PC-3 (cell line): Measurements from ENCODE around the gene MAPK12. TPM values are rescaled to one million over a fixed set of nuclear protein-coding genes. Genes with fewer than 3 reads are reported as not detected.
A peak's percentile ranks its signal among the peaks of the same experiment; 100 is the strongest.

Experiments
- ATAC-seq: fragments of 200-7000 bp; cut with Tn5 transposase; 2 replicates; pipeline ENCODE4 v1.9.1; 2020; ENCODE audit warnings: mild to moderate bottlenecking, moderate library complexity
- BruUV-seq: library from RNA; stranded (reverse); fragments of 400-500 nt; replicated peaks from 2 replicates; lab custom pipeline; 2021; lab: Mats Ljungman, UMichigan
- CTCF ChIA-PET: fragments of 300-600 bp; sonication (Branson Sonifier 250); formaldehyde crosslinking; loops from one replicate; lab custom pipeline; 2022; ENCODE audit warnings: antibody characterized with exemption; lab: Charles Lee
- POLR2A ChIA-PET: fragments of 300-600 bp; sonication (Branson Sonifier 250); formaldehyde crosslinking; loops from one replicate; lab custom pipeline; 2022; ENCODE audit warnings: antibody characterized with exemption; ENCODE audit not compliant: unreplicated experiment; lab: Charles Lee
- DNase-seq: peaks from one replicate; pipeline ENCODE4 v3.0.0-alpha.2; 2015
- H2AFZ ChIP-seq: fragments of 300-600 bp; sonication (generic); 2 replicates; pipeline ENCODE4 v1.6.0; 2016; ENCODE audit warnings: antibody characterized with exemption, low read length
- H3F3A ChIP-seq: fragments of 300-600 bp; sonication (generic); one replicate; pipeline ENCODE4 v1.6.0; 2017; ENCODE audit warnings: antibody characterized with exemption, low read length, control low read depth, mild to moderate bottlenecking; ENCODE audit not compliant: unreplicated experiment
- H3K27ac ChIP-seq: fragments of 300-600 bp; sonication (generic); 2 replicates; pipeline ENCODE4 v1.5.1; 2016; ENCODE audit warnings: mild to moderate bottlenecking, low read length
- H3K27me3 ChIP-seq: fragments of 300-600 bp; sonication (generic); 2 replicates; pipeline ENCODE4 v1.6.1; 2016; ENCODE audit warnings: low read length, mixed read lengths
- H3K36me3 ChIP-seq: fragments of 300-600 bp; sonication (generic); 2 replicates; pipeline ENCODE4 v1.6.1; 2016; ENCODE audit warnings: low read depth, mixed run types, low read length, mixed read lengths
- H3K4me1 ChIP-seq: fragments of 300-600 bp; sonication (generic); 2 replicates; pipeline ENCODE4 v1.5.1; 2016; ENCODE audit warnings: low read length; ENCODE audit not compliant: insufficient read depth
- H3K4me2 ChIP-seq: fragments of 300-600 bp; sonication (generic); 2 replicates; pipeline ENCODE4 v1.6.0; 2016; ENCODE audit warnings: low read length
- H3K4me3 ChIP-seq: fragments of 300-600 bp; sonication (generic); 2 replicates; pipeline ENCODE4 v1.5.1; 2016; ENCODE audit warnings: mild to moderate bottlenecking, low read length, mixed read lengths
- H3K79me2 ChIP-seq: fragments of 300-600 bp; sonication (generic); 2 replicates; pipeline ENCODE4 v1.6.1; 2017; ENCODE audit warnings: low read length, mixed read lengths
- H3K9ac ChIP-seq: fragments of 300-600 bp; sonication (generic); 2 replicates; pipeline ENCODE4 v1.6.0; 2016; ENCODE audit warnings: mild to moderate bottlenecking, low read length
- H3K9me2 ChIP-seq: fragments of 300-600 bp; sonication (generic); replicated peaks from 2 replicates; pipeline ENCODE4 v1.6.1; 2016; ENCODE audit warnings: mixed run types, low read length, mixed read lengths
- H3K9me3 ChIP-seq: fragments of 300-600 bp; sonication (generic); 2 replicates; pipeline ENCODE4 v1.6.1; 2016; ENCODE audit warnings: low read length, mixed read lengths
- H4K20me1 ChIP-seq: fragments of 300-600 bp; sonication (generic); 2 replicates; pipeline ENCODE4 v1.6.1; 2016; ENCODE audit warnings: low read length, mixed read lengths
- EZH2 ChIP-seq: fragments of 300-600 bp; sonication (generic); IDR thresholded peaks from one replicate; pipeline ENCODE4 v1.6.1; 2017; ENCODE audit warnings: antibody characterized with exemption, mild to moderate bottlenecking, low read length; ENCODE audit not compliant: unreplicated experiment
- EZH2phosphoT487 ChIP-seq: fragments of 300-600 bp; sonication (generic); IDR thresholded peaks from 2 replicates; pipeline ENCODE4 v1.6.1; 2018; ENCODE audit warnings: mild to moderate bottlenecking, antibody characterized with exemption, low read length, borderline replicate concordance
- intact Hi-C: fragments of 100-400 bp; cut with micrococcal nuclease; formaldehyde crosslinking; loops from 2 replicates; pipeline ENCODE4 v1.9.0; 2023
- total RNA-seq: library from RNA; depleted of rRNA; stranded (reverse); fragments of >200 nt; gene quantifications from 2 replicates; pipeline ENCODE4 v1.2.3, GENCODE V29; 2014
- TF ChIP-seq, protein P1 (sequence below): fragments of 300-600 bp; sonication (generic); conservative IDR thresholded peaks from 2 replicates; pipeline ENCODE4 v1.5.1; 2017; ENCODE audit warnings: antibody characterized with exemption, low read depth, mild to moderate bottlenecking, low read length

Gene MAPK12
- total RNA-seq, 1 experiment from 2014 or later, result 22.4 TPM

GRCh38 chr22:50208939-50209892, 52.3 kb downstream of the MAPK12 start:
- no peaks in the 10 kb centered on the region for H3K9me2 ChIP-seq
- no peak overlapping the region for H2AFZ ChIP-seq
- H3K9me3 ChIP-seq, result no peaks in the 10 kb centered on the region
- CTCF ChIA-PET, result no interaction called here
- no peak overlapping the region for H3K4me2 ChIP-seq
- DNase-seq, result no peak
- intact Hi-C loops, result no loop called here
- no peaks in the 10 kb centered on the region for H3F3A ChIP-seq
- H3K27me3 ChIP-seq, result no peaks in the 10 kb centered on the region
- H3K4me1 ChIP-seq, result no peaks in the 10 kb centered on the region
- no peaks in the 10 kb centered on the region for H3K79me2 ChIP-seq
- ATAC-seq, result peak; percentile 16; the same call in 1 of the 2 replicates
- no peak overlapping the region for H3K4me3 ChIP-seq
- no TSS peak for BruUV-seq
- H3K36me3 ChIP-seq, result no peaks in the 10 kb centered on the region; the same call in 1 of the 2 replicates
- POLR2A ChIA-PET, result no interaction called here
- H3K9ac ChIP-seq, result no peak overlapping the region
- no peaks in the 10 kb centered on the region for H4K20me1 ChIP-seq
- TF ChIP-seq EZH2phosphoT487 (no peak), EZH2 (no peak)
- TF ChIP-seq, protein P1, sequence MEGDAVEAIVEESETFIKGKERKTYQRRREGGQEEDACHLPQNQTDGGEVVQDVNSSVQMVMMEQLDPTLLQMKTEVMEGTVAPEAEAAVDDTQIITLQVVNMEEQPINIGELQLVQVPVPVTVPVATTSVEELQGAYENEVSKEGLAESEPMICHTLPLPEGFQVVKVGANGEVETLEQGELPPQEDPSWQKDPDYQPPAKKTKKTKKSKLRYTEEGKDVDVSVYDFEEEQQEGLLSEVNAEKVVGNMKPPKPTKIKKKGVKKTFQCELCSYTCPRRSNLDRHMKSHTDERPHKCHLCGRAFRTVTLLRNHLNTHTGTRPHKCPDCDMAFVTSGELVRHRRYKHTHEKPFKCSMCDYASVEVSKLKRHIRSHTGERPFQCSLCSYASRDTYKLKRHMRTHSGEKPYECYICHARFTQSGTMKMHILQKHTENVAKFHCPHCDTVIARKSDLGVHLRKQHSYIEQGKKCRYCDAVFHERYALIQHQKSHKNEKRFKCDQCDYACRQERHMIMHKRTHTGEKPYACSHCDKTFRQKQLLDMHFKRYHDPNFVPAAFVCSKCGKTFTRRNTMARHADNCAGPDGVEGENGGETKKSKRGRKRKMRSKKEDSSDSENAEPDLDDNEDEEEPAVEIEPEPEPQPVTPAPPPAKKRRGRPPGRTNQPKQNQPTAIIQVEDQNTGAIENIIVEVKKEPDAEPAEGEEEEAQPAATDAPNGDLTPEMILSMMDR, result no peak
- H3K27ac ChIP-seq, result no peak overlapping the region

DNA sequence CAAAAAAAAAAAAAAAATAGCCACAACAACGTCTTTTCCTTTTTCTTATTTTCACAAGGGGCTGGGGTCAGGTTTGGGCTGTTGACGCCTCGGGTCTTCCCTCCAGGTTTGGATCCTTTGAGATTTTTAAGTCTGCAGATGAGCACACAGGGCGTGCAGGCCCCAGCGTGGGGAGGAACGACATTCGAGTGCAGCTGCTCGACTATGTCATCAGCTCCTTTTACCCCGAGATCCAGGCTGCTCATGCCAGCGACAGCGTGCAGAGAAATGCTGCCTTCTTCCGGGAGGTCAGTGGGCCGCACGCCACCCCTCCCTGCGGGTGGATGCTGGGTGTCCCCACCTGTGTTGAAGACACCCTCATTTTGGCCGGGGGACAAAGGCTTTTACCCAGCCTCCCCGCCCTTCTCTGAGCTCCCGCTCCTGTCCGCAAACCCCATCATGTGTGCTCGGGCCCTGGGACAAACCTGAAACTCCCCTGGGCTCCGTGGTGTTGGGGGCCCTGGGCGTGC, 53.0 kb downstream of the MAPK12 start:
- TF ChIP-seq EZH2 (no peak), EZH2phosphoT487 (no peak)
- TF ChIP-seq, protein P1, result no peak
- H3K4me3 ChIP-seq, result no peak overlapping the region
- no peaks in the 10 kb centered on the region for H4K20me1 ChIP-seq
- DNase-seq, result no peak
- H3K4me2 ChIP-seq, result no peak overlapping the region
- BruUV-seq, result no TSS peak
- H3K36me3 ChIP-seq, result no peaks in the 10 kb centered on the region; the same call in 1 of the 2 replicates
- H3K9me2 ChIP-seq, result no peaks in the 10 kb centered on the region
- H3K27ac ChIP-seq, result no peak overlapping the region
- no peaks in the 10 kb centered on the region for H3K4me1 ChIP-seq
- ChIA-PET CTCF (no interaction called here), POLR2A (no interaction called here)
- H3F3A ChIP-seq, result no peaks in the 10 kb centered on the region
- H3K9me3 ChIP-seq, result no peaks in the 10 kb centered on the region
- intact Hi-C loops, result no loop called here
- H3K9ac ChIP-seq, result no peak overlapping the region
- no peak overlapping the region for H2AFZ ChIP-seq
- peaks cover 4% of the 10 kb centered on the region; the same call in 1 of the 2 replicates for H3K79me2 ChIP-seq
- H3K27me3 ChIP-seq, result no peaks in the 10 kb centered on the region
- ATAC-seq, result no peak
